ENCODE results near the gene ENPP1.

DNA sequence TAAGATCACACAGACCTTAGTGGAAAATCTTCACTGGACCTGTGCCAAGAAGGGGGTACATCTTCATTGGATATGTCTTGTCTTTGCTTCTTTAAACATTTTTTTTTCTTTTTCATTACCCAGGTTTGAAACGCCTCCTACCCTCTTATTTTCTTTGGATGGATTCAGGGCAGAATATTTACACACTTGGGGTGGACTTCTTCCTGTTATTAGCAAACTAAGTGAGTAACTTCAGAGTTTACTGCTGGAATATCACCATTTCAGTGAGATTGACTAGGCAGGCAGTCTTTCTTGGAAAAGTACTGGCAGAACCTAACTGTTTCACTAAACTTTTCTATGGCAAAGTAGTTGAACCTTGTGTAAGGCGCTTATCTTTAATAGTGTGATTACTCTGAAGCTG lies 47.0 kb downstream of the ENPP1 start:
- no peak for TF ChIP-seq CTCF (IDR thresholded peaks at IDR 0.05; ENCODE audit: insufficient read depth, low read length, poor library complexity, severe bottlenecking)
- TF ChIP-seq EZH2phosphoT487 (conservative IDR thresholded peaks at IDR 0.05; ENCODE audit: low read length): no peak
